Germinal center (tissue), 1 donor: ENCODE data around the gene KRTAP10-12.
"Not testable (repeated sequence)": the region's sequence is repeated elsewhere in the genome, so short reads cannot be mapped to it uniquely, and the experiment has no call there.

ENCODE experiments used
- DNase-seq: peaks from one replicate; pipeline ENCODE4 v3.0.0; 2012; ENCODE audit warnings: mixed read lengths, low spot score

KRTAP10-12 gene

DNA sequence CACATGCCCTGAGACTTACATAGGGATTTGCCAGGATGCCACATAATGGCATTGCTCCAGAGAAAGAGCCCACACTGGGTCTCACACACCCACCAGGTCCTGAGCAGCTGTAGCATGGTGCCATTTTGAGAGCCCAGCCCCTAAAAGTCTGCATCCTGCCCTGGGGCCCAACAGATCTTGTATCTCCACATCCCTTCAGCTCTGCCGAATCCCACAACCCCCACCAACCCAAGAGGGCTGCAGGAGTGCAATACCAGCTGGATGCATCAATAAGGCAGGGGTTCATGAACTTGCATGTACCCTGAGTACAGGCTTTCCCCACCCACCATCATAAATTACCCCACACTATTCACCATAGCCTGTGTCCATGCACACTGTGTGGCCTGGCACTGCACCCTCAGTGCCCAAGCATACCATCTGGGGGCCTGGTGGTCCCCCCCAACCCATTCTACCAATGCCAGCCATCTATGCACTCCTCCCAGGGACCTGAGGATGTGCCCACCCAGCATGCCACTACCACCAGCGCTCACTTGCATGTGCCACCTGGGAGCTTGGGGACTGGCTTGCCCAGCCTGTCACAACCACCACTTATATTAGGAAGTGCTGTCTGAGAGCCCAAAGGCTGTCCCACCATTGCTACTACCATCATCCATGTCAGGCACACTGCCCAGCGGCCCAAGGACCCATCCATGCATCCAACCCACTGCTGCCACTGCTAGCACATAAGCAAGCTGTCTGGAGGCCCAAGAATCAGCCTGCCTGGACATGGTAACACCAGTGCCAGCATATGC lies 26.1 kb upstream of the KRTAP10-12 start:
- no peak for DNase-seq

DNA sequence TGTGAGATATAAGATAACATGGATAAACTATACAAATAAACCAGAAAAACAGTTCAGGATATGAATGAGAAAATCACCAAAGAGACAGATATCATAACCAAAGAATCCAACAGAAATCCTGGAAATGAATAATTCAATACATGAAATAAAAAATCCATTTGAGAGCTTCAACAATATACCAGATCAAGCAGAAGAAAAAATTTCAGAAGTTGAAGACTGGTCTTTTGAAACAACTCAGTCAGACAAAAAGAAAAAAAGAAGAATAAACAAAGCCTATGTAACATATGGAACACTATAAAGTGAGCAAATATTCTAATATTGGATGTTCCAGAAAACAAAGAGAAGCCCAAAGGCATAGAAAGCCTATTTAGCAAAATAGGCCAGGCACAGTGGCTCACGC lies 25.1 kb upstream of the KRTAP10-12 start:
- no peak for DNase-seq

DNA sequence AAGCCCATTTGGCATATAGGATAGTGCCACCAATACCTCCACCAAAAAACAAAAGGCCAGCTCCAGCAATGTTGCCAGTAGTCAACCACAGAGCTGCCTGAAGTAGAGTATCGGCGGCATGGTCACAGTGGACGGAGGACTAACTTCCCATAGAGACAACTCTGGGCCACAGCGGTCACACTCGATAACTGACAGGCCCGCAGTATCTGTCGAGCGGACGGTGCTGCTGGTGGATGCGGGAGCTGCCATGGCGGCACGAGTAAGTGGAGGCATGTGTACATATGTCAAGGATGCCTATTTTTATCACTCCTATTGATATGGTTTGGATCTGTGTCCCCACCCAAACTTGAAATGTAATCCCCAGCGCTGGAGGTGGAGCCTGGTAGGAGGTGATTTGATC lies 19.1 kb upstream of the KRTAP10-12 start:
- DNase-seq = no peak

DNA sequence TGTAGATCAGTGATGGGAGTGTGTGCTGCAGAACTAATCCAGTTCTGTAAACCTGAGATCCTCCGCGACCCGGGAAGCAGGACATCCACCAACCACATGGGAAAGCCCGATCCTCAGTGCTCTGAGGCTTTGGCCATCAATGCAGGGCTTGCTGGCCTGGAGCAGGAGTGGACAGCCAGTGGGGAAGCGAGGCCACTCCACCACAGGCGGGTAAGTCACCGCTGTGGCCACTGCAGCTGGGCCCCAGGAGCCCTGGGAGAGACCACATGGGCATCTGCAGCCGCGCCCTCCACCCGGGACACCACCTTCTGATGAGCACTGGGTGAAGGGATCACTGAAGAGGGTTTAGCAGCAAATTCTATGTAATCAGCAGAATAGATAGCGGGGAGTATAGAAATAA lies 15.8 kb upstream of the KRTAP10-12 start:
- no peak for DNase-seq

- DNase-seq = no peak
Observed at GRCh38 chr21:44681861-44682579, 15.0 kb upstream of the KRTAP10-12 start, which contains the start of gene KRTAP12-1. TSS of gene KRTAP12-1 (minus strand) at chr21:44682163. CDS start at chr21:44682123, 40 bp downstream.

- no peak for DNase-seq
Observed at GRCh38 chr21:44682580-44683151, 14.3 kb upstream of the KRTAP10-12 start.

DNA sequence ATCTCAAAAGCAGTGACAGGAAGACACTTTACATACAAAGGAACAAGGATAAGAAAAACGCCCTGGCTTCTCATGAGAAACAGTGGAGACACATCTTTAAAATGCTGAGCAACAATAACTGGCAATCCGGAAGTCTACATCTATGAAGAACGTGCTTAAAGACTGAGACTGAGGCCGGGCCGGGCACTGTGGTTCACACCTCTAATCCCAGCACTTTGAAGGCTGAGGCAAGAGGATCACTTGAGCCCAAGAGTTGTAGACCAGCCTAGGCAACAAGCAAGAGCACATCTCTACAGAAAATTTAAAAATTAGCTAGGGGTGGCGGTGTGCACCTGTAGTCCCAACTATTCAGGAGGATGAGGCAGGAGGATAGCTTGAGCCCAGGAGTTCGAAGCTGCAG lies 12.9 kb upstream of the KRTAP10-12 start:
- DNase-seq = no peak

DNA sequence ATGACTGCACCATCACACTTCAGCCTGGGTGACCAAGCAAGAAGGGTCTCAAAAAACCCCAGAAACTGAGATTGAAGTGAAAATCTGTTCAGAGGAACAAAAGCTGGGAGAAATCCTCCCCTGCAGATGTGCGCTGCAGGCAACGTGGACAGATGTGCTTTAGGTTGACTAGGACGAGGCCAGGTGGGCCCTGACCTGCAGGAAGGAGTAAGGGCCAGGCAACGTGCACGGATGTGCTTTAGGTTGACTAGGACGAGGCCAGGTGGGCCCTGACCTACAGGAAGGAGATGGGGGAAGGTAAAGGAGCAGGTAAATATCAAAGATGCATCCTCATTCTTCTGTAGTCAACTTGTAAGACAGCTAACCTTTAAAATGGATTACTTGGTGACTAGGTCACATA lies 12.5 kb upstream of the KRTAP10-12 start:
- DNase-seq = no peak

DNA sequence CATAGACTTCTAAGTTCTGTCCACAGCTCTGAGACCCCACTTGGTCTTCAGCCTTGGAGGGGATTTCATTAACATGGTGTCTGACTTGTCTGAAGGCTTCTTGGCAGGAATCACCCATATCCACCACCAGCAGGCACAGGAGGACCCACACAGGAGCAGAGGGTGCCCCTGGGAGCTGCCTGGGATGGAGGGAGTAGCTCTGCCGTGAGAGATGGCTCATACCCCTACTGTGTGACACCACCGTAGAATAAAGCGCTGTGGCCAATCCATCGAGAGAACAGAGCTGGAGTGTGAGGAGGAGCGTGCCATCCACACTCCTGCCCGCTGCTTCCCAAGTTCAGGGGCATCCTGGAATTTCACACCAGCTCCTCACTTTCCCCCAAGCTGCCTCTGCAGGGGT lies 11.9 kb upstream of the KRTAP10-12 start:
- DNase-seq = not testable (repeated sequence)

- DNase-seq = no peak
Observed at GRCh38 chr21:44686000-44686781, 10.8 kb upstream of the KRTAP10-12 start.

GRCh38 chr21:44686843-44687561 lies 10.0 kb upstream of the KRTAP10-12 start:
- no peak for DNase-seq

- DNase-seq = no peak
Observed at GRCh38 chr21:44687671-44688070, 9.3 kb upstream of the KRTAP10-12 start.

GRCh38 chr21:44689740-44690139 lies 7.2 kb upstream of the KRTAP10-12 start:
- DNase-seq = not testable (repeated sequence)

DNA sequence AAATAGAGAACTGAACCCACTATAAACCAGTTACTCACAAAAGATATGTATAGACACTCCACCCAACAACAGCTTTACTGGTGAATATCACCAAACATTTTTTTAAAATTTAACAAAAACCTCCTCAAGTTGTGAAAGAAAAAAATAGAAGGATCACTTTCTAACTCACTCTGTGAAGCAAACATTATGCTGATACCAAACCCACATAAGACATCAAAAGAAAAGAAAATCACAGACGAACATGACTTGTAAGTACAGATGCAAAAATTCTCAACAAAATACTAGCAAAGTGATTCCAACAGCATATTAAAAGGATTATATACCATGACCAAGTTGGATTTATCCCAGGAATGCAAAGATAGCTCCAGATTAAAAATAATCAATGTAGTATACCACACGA lies 5.3 kb upstream of the KRTAP10-12 start:
- DNase-seq = no peak

DNA sequence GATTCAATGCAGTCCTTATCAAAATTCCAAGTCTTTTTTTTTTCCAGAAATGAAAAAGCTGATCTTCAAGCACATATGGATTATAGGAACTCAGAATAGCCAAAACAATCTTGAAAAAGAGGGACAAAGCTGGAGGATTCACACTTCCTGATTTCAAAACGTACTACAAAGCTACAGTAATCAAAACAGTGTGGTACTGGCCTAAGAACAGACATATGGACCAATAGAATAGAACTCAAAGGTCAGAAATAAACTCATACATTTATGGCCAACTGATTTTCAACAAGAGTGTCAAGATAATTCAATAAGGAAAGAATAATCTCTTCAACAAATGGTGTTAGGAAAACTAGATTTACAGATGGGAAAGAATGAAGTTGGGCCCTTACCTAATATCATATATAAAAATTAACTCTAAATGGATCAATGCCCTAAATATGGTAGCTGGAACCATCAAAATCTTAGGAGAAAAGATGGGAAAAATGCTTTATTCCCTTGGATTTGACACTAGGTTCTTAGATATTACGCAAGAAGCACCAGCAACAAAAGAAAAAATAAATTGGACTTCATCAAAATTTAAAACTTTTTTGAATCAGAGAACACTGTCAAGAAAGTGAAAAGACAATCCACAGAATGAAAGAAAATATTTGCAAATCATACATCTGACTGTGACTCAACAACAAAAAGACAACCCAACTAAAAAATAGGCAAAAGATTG lies 4.0 kb upstream of the KRTAP10-12 start:
- no peak for DNase-seq

DNA sequence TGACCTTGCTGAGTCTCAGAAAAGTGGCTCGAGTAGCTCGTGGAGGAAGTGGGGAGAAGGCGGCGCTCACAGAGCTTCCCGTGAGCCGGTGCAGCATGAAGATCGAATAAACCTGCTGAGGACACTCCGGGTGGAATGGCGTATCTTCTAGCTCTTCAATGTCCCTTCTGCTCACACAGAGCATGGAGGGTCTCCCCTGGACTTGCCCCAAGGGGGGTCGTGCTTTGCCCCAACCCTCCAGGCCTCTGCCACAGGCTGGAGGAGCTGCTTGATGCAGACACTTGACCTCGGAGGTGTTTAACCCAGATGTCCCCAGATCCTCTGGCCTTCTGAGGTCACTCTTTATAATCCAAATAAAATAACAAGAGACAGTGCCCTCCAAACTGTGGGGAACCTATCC lies 2.2 kb upstream of the KRTAP10-12 start:
- no peak for DNase-seq

GRCh38 chr21:44695184-44695583 lies 1.8 kb upstream of the KRTAP10-12 start:
- DNase-seq = no peak

- no peak for DNase-seq
Observed at GRCh38 chr21:44695641-44696040, 1.3 kb upstream of the KRTAP10-12 start.

DNA sequence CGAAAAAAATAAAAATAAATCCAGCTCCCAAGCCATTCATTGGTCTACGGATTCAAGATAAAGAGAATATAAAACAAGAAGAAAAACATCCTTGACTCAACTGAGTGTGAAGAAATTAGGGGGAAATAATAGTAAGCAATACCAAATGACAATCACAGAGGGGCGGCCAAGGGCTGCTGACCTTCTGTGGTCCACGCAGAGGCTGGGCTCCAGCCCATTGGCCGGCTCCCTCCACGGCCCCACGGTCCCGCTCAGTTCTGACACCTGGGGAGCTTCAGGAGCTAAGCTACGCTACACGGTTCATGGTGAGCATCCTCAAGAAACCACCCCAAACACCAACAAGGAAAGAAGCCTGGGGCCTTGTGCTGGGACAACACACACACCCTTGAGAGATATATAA lies 400 bp upstream of the KRTAP10-12 start:
- no peak for DNase-seq

- DNase-seq = no peak
Observed at GRCh38 chr21:44697811-44698734, 1.1 kb downstream of the KRTAP10-12 start.
